Measurements from ENCODE around the gene ROM1. TPM values are rescaled to one million over a fixed set of nuclear protein-coding genes. Genes with fewer than 3 reads are reported as not detected.

The ROM1 gene
- total RNA-seq, 2 experiments from 2014 or later: 1.6 to 2.2 TPM

GRCh38 chr11:62592146-62592815 is 20.8 kb upstream of the ROM1 start:
- Mint-ChIP-seq H3K4me3 (peak overlapping the region; percentile 99), H3K27ac (peak overlapping the region; percentile 96), H3K9me3 (no peaks in the 10 kb centered on the region), H3K27me3 (no peaks in the 10 kb centered on the region), H3K36me3 (ENCODE audit: low read depth) (peaks cover 68% of the 10 kb centered on the region), H3K4me1 (peaks cover 70% of the 10 kb centered on the region)
- POLR2A ChIA-PET: interaction anchor here (0.8 to 6.4 kb wide), 57 partner anchors 8 to 1634 kb away, joined by 3 to 129 read pairs (median 7); partner anchors contain the start of genes B3GAT3, BSCL2, C11orf98 and CSKMT
- CTCF ChIA-PET: interaction anchor here (0.6 to 3.7 kb wide), 41 partner anchors 8 to 289 kb away, joined by 3 to 51 read pairs (median 6); partner anchors contain the start of genes B3GAT3, C11orf98, CSKMT and EEF1G
- no peak for DNase-seq

GRCh38 chr11:62592989-62593421 is 20.1 kb upstream of the ROM1 start:
- Mint-ChIP-seq H3K4me3 (no peak overlapping the region), H3K4me1 (peaks cover 74% of the 10 kb centered on the region), H3K27me3 (no peaks in the 10 kb centered on the region), H3K9me3 (no peaks in the 10 kb centered on the region), H3K36me3 (ENCODE audit: low read depth) (peaks cover 68% of the 10 kb centered on the region), H3K27ac (peak overlapping the region; percentile 96)
- POLR2A ChIA-PET: interaction anchor here (0.9 to 6.4 kb wide), 20 partner anchors 7 to 288 kb away, joined by 3 to 129 read pairs (median 26); partner anchors contain the start of genes B3GAT3, BSCL2, C11orf98 and CSKMT
- no peak for DNase-seq
- CTCF ChIA-PET: interaction anchor here (0.6 to 3.7 kb wide), 24 partner anchors 8 to 271 kb away, joined by 3 to 51 read pairs (median 6); partner anchors contain the start of genes B3GAT3, C11orf98, CSKMT and EEF1G

GRCh38 chr11:62593434-62594044 is 19.5 kb upstream of the ROM1 start:
- ChIA-PET CTCF (interaction anchor here (0.7 to 3.7 kb wide), 21 partner anchors 7 to 270 kb away, joined by 3 to 51 read pairs (median 6); partner anchors contain the start of genes B3GAT3, C11orf98, CSKMT and EEF1G), POLR2A (interaction anchor here (0.9 to 6.4 kb wide), 24 partner anchors 7 to 288 kb away, joined by 3 to 129 read pairs (median 22); partner anchors contain the start of genes B3GAT3, BSCL2, C11orf98 and CSKMT)
- Mint-ChIP-seq H3K9me3 (no peaks in the 10 kb centered on the region), H3K4me1 (peaks cover 78% of the 10 kb centered on the region), H3K27me3 (no peaks in the 10 kb centered on the region), H3K27ac (peak overlapping the region; percentile 89), H3K4me3 (peak overlapping the region; percentile 63), H3K36me3 (ENCODE audit: low read depth) (peaks cover 71% of the 10 kb centered on the region)
- peak; percentile 88 for DNase-seq

- Mint-ChIP-seq H3K36me3 (ENCODE audit: low read depth) (peaks cover 85% of the 10 kb centered on the region), H3K4me1 (peaks cover 82% of the 10 kb centered on the region), H3K9me3 (no peaks in the 10 kb centered on the region)
These were observed 17.9 kb upstream of the ROM1 start for GRCh38 chr11:62595124-62595523.

GRCh38 chr11:62599069-62599696 is 13.9 kb upstream of the ROM1 start:
- Mint-ChIP-seq H3K4me1 (peaks cover 67% of the 10 kb centered on the region), H3K36me3 (ENCODE audit: low read depth) (peaks cover 80% of the 10 kb centered on the region), H3K9me3 (no peaks in the 10 kb centered on the region), H3K4me3 (peak overlapping the region; percentile 85), H3K27ac (peak overlapping the region; percentile 88), H3K27me3 (no peaks in the 10 kb centered on the region)
- CTCF ChIA-PET: interaction anchor here (0.6 to 3.3 kb wide), 9 partner anchors 7 to 205 kb away, joined by 3 to 51 read pairs (median 4); partner anchors contain the start of genes C11orf98, CSKMT, EML3 and LBHD1
- POLR2A ChIA-PET: interaction anchor here (0.7 to 6.4 kb wide), 27 partner anchors 8 to 1606 kb away, joined by 3 to 116 read pairs (median 5); partner anchors contain the start of genes B3GAT3, C11orf98, CSKMT and EEF1G
- DNase-seq: peak; percentile 98

More at GRCh38 chr11:62595124-62595523, 17.9 kb upstream of the ROM1 start:
- DNase-seq: no peak
- H3K27ac Mint-ChIP-seq: peak overlapping the region; percentile 6
- ChIA-PET POLR2A (interaction anchor here (0.9 to 5.4 kb wide), 4 partner anchors 19 to 246 kb away, joined by 4 to 129 read pairs (median 5); partner anchors contain the start of genes C11orf98, CSKMT, EEF1G and LBHD1), CTCF (interaction anchor here (1.2 to 1.3 kb wide), 2 partner anchors 9 to 53 kb away, joined by 3 read pairs; no protein-coding TSS in a partner anchor)
- H3K4me3 Mint-ChIP-seq: no peak overlapping the region
- no peaks in the 10 kb centered on the region for H3K27me3 Mint-ChIP-seq

- Mint-ChIP-seq H3K36me3 (ENCODE audit: low read depth) (peaks cover 74% of the 10 kb centered on the region), H3K27ac (peak overlapping the region; percentile 88), H3K9me3 (no peaks in the 10 kb centered on the region), H3K4me3 (peak overlapping the region; percentile 85), H3K4me1 (peaks cover 60% of the 10 kb centered on the region), H3K27me3 (no peaks in the 10 kb centered on the region)
- CTCF ChIA-PET: interaction anchor here (0.6 to 3.3 kb wide), 8 partner anchors 8 to 205 kb away, joined by 3 to 51 read pairs (median 5); partner anchors contain the start of genes C11orf98, CSKMT, EML3 and ROM1
- POLR2A ChIA-PET: interaction anchor here (0.8 to 6.4 kb wide), 26 partner anchors 9 to 255 kb away, joined by 3 to 116 read pairs (median 6); partner anchors contain the start of genes B3GAT3, C11orf98, CSKMT and EEF1G
- no peak for DNase-seq
These were observed 13.2 kb upstream of the ROM1 start for GRCh38 chr11:62599901-62600300.

- no peaks in the 10 kb centered on the region for H3K9me3 Mint-ChIP-seq
- H3K4me3 Mint-ChIP-seq: peak overlapping the region; percentile 85
- H3K36me3 Mint-ChIP-seq (ENCODE audit: low read depth): peaks cover 74% of the 10 kb centered on the region
- H3K27me3 Mint-ChIP-seq: no peaks in the 10 kb centered on the region
- peaks cover 55% of the 10 kb centered on the region for H3K4me1 Mint-ChIP-seq
- DNase-seq: no peak
- peak overlapping the region; percentile 88 for H3K27ac Mint-ChIP-seq
- ChIA-PET POLR2A (interaction anchor here (0.6 to 6.4 kb wide), 28 partner anchors 9 to 281 kb away, joined by 3 to 116 read pairs (median 8); partner anchors contain the start of genes B3GAT3, C11orf98, CSKMT and EEF1G), CTCF (interaction anchor here (0.6 to 3.3 kb wide), 11 partner anchors 9 to 1153 kb away, joined by 3 to 51 read pairs (median 5); partner anchors contain the start of genes C11orf98, CSKMT, EEF1G and EML3)
These were observed 12.5 kb upstream of the ROM1 start for GRCh38 chr11:62600367-62601121.

- ChIA-PET CTCF (interaction anchor here (0.6 to 3.3 kb wide), 10 partner anchors 9 to 1154 kb away, joined by 3 to 51 read pairs (median 6); partner anchors contain the start of genes EEF1G, HNRNPUL2, TTC9C and TUT1), POLR2A (interaction anchor here (0.6 to 6.4 kb wide), 30 partner anchors 10 to 280 kb away, joined by 3 to 116 read pairs (median 6); partner anchors contain the start of genes B3GAT3, C11orf98, CSKMT and EEF1G)
- no peaks in the 10 kb centered on the region for H3K27me3 Mint-ChIP-seq
- H3K4me1 Mint-ChIP-seq: peaks cover 54% of the 10 kb centered on the region
- peak; percentile 52 for DNase-seq
- H3K4me3 Mint-ChIP-seq: peak overlapping the region; percentile 85
- no peaks in the 10 kb centered on the region for H3K9me3 Mint-ChIP-seq
- peaks cover 71% of the 10 kb centered on the region for H3K36me3 Mint-ChIP-seq (ENCODE audit: low read depth)
- peak overlapping the region; percentile 88 for H3K27ac Mint-ChIP-seq
These were observed 12.0 kb upstream of the ROM1 start for GRCh38 chr11:62601122-62601371.

GRCh38 chr11:62601372-62602140 is 11.5 kb upstream of the ROM1 start, which contains the start of gene MTA2:
MTA2 (minus strand) TSS chr11:62601865; CDS start chr11:62601450, 415 bp downstream.
- H3K4me3 Mint-ChIP-seq: peak within 1 kb of the TSS; percentile 85
- peak within 1 kb of the TSS; percentile 88 for H3K27ac Mint-ChIP-seq
- CTCF ChIA-PET: interaction anchor here (0.8 to 3.3 kb wide), 10 partner anchors 10 to 206 kb away, joined by 3 to 51 read pairs (median 6); partner anchors contain the start of genes B3GAT3, EEF1G, HNRNPUL2 and TTC9C

More at GRCh38 chr11:62601372-62602140, 11.5 kb upstream of the ROM1 start, which contains the start of gene MTA2:
- Mint-ChIP-seq H3K27me3 (no peaks in the 10 kb centered on the region), H3K9me3 (no peaks in the 10 kb centered on the region), H3K36me3 (ENCODE audit: low read depth) (peaks cover 69% of the 10 kb centered on the region), H3K4me1 (peaks cover 53% of the 10 kb centered on the region)
- POLR2A ChIA-PET: interaction anchor here (0.7 to 6.4 kb wide), 34 partner anchors 10 to 280 kb away, joined by 3 to 116 read pairs (median 4); partner anchors contain the start of genes AHNAK, B3GAT3, C11orf98 and CSKMT
- peak; percentile 100 for DNase-seq

Data from activated CD4-positive, alpha-beta memory T cell treated with anti-CD3 and anti-CD28 coated beads, Interleukin-2, amount 10 ng/mL, durations not matched to agents 7 days and 5 days (primary cell).